HG02970 (cell line): ENCODE data around the gene LGR6.

ENCODE experiments used
- ATAC-seq: cut with Tn5 transposase; IDR thresholded peaks from one replicate; pipeline ENCODE4 v1.9.1; 2021; ENCODE audit warnings: mild to moderate bottlenecking, moderate library complexity, moderate number of reproducible peaks; ENCODE audit not compliant: unreplicated experiment, low FRiP score

LGR6 gene

DNA sequence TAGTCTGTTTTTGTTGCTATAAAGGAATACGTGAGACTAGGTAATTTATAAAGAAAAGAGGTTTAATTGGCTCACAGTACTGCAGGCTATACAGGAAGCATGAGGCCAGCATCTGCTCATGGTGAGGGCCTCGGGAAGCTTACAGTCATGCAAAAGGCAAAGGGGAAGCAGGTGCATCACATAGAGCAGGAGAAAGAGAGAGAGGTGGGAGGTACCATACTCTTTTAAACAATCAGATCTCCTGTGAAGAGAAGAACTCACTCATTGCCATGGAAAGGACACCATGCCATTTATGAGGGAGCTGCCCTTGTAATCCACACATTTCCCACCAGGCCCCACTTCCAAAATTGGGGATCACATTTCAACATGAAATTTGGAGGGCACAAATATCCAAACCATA lies 167.6 kb downstream of the LGR6 start:
- ATAC-seq = no peak

DNA sequence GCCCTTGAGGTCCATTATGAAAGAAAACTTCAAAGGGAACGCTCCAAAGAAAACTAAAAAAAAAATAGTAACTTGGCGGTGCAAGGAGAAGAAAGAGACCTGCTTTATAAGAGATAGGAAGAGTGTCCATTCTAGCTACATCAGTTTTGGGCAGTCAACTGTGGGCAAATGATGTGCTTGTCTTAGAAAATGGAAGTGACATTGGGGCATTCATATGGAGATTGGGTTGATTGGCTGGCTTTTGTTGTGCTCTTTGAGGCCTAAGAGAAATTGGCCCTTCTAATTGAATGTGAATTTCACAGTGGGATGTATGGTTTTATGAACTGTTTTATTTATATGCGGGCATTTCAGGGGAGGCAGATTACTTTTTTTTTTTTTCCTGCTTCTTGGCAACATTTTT lies 168.1 kb downstream of the LGR6 start:
- no peak for ATAC-seq

DNA sequence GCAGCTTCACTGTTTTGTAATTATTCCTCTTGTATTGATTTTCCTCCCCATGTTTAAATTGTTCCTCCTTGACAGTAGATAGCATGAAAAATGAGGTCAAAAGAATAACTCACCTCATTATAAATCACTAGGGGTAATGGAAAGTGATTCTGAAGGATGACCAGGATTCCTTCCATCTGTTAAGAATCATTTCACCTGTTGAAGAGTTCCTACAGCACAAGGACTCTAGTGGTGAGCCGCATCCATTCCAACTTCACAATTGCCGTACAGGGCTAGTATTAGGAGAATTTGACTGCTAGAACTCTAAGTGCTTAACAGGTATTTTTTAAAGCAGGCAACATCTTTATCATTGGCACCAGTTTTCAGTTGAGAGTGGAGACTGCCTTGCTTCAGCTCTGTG lies 168.6 kb downstream of the LGR6 start:
- ATAC-seq = no peak

DNA sequence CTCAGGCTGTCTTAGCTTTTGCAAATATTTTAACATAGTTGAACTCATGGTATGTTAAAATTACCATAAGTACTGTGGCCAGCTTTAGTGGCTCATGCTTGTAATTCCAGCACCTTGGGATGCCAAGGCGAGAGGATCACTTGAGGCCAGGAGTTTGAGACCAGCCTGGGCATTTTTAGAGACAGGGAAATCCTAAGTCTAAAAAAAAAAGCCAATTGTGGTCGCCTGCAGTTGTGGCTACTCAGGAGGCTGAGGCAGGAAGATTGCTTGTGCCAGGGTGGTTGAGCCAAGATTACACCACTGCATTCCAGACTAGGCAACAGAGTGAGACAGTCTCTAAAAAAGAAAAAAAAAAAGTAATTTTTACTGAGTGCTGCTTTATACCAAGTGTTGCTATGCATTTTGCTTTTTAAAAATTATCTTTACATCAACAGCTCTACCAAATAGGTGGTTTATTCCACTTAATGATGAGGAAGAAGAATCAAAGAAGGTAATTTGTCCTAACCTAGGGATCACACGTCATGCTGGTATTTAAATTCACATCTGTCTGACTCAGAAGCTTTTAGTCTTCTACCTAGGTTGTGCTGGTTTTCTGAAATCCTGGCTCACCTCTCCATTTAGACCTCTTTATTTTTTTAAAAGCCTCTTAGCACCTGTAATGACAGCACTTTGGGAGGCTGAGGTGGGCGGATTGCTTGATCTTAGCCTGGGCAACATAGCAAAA lies 171.7 kb downstream of the LGR6 start:
- ATAC-seq = no peak

DNA sequence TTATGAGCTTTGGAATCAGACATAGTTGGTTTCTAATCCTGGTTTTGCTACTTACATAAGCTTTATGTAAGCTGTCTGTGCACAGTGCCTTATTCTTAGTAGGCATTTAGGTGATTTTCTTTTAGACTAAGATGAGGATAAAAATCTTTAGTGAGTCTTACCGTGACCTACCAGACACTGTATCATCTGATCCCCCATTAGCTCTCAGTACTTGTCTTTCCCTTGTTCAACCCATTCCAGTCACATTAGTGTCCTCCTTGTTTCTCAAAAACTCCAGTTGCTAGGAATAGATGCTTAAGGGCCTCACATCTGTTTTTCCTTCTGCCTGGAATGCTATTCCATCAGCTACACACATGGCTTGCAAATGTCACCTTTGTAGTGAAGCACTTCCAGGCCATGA lies 173.7 kb downstream of the LGR6 start:
- ATAC-seq = no peak
